Sigmoid colon (tissue), 4 donors: ENCODE results near the gene FAM163B.

Source experiments
- EP300 ChIP-seq, 4 donors: sonication (generic); formaldehyde crosslinking; IDR thresholded peaks; one replicate each; pipeline ENCODE4 v1.6.1; 2017; ENCODE audit warnings: antibody characterized with exemption in 4 of 4
- POLR2A ChIP-seq, 2 donors: fragments of 450-650 bp; IDR thresholded peaks; one replicate each; pipeline ENCODE4 v1.6.1; 2016; ENCODE audit warnings: antibody characterized with exemption in 2 of 2, mild to moderate bottlenecking in 2 of 2, moderate library complexity in 2 of 2
- POLR2AphosphoS5 ChIP-seq, 4 donors: sonication (generic); formaldehyde crosslinking; IDR thresholded peaks; one replicate each; pipeline ENCODE4 v1.6.1; 2017; ENCODE audit warnings: antibody characterized with exemption in 4 of 4
- TF ChIP-seq, protein P1 (sequence below), 4 experiments: fragments of 450-650 bp in 3 of 4; fragments of 200-600 bp in 1 of 4; IDR thresholded peaks; one replicate each; pipeline ENCODE4 v1.5.1; 2016 to 2019; ENCODE audit warnings: antibody characterized with exemption in 4 of 4, mild to moderate bottlenecking in 3 of 4, moderate library complexity in 2 of 4

- TF ChIP-seq EP300 (IDR thresholded peaks at IDR 0.05) = no peak
- TF ChIP-seq, protein P1, sequence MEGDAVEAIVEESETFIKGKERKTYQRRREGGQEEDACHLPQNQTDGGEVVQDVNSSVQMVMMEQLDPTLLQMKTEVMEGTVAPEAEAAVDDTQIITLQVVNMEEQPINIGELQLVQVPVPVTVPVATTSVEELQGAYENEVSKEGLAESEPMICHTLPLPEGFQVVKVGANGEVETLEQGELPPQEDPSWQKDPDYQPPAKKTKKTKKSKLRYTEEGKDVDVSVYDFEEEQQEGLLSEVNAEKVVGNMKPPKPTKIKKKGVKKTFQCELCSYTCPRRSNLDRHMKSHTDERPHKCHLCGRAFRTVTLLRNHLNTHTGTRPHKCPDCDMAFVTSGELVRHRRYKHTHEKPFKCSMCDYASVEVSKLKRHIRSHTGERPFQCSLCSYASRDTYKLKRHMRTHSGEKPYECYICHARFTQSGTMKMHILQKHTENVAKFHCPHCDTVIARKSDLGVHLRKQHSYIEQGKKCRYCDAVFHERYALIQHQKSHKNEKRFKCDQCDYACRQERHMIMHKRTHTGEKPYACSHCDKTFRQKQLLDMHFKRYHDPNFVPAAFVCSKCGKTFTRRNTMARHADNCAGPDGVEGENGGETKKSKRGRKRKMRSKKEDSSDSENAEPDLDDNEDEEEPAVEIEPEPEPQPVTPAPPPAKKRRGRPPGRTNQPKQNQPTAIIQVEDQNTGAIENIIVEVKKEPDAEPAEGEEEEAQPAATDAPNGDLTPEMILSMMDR (IDR thresholded peaks at IDR 0.05) = no peak
- no peak for TF ChIP-seq POLR2A (IDR thresholded peaks at IDR 0.05)
- TF ChIP-seq POLR2AphosphoS5 (IDR thresholded peaks at IDR 0.05) = no peak
These were observed 5.9 kb downstream of the FAM163B start for GRCh38 chr9:133603135-133603927.
